OCI-LY1 (cell line): ENCODE data around the gene AIRE.
"Not testable (repeated sequence)": the region's sequence is repeated elsewhere in the genome, so short reads cannot be mapped to it uniquely, and the experiment has no call there.

Experiments
- EZH2 ChIP-seq: fragments of 200-600 bp; sonication (generic), shearing (Covaris generic); IDR thresholded peaks from 2 replicates; pipeline ENCODE4 v1.8.0; 2017; ENCODE audit warnings: borderline replicate concordance, mixed run types, mild to moderate bottlenecking, antibody characterized with exemption, low read length, moderate library complexity, mixed read lengths
- TF ChIP-seq, protein P1 (sequence below): fragments of 200-600 bp; sonication (generic), shearing (Covaris generic); IDR thresholded peaks from 2 replicates; pipeline ENCODE4 v1.5.1; 2017; ENCODE audit warnings: mild to moderate bottlenecking, antibody characterized with exemption, low read length, moderate library complexity, mixed read lengths

DNA sequence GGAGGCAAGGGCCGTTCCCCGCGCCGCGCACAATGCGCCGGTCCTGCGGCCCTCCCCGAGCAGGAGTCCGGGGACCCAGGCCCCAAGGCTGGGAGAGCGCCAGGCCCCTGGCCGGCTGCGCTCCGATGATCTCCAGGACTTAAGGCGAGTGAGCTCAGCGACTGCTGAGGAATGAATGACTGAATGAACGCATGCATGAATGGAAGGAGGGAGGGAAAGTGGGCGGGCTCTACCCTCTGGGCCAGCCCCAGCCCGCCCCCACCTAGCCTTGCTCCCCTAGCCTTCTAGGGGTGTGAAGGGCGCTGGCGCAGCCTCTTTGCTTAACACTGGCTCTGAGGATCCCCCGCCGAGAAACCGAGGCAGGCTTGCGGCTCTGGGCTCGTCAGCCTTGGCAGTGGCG lies 44.4 kb upstream of the AIRE start:
- TF ChIP-seq, protein P1, sequence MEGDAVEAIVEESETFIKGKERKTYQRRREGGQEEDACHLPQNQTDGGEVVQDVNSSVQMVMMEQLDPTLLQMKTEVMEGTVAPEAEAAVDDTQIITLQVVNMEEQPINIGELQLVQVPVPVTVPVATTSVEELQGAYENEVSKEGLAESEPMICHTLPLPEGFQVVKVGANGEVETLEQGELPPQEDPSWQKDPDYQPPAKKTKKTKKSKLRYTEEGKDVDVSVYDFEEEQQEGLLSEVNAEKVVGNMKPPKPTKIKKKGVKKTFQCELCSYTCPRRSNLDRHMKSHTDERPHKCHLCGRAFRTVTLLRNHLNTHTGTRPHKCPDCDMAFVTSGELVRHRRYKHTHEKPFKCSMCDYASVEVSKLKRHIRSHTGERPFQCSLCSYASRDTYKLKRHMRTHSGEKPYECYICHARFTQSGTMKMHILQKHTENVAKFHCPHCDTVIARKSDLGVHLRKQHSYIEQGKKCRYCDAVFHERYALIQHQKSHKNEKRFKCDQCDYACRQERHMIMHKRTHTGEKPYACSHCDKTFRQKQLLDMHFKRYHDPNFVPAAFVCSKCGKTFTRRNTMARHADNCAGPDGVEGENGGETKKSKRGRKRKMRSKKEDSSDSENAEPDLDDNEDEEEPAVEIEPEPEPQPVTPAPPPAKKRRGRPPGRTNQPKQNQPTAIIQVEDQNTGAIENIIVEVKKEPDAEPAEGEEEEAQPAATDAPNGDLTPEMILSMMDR: not testable (repeated sequence)
- not testable (repeated sequence) for TF ChIP-seq EZH2
